Measurements from ENCODE around the gene ATRAID. TPM values are rescaled to one million over a fixed set of nuclear protein-coding genes. Genes with fewer than 3 reads are reported as not detected.

Gene ATRAID
- total RNA-seq, 1 donor from 2014 or later, result 112 TPM

DNA sequence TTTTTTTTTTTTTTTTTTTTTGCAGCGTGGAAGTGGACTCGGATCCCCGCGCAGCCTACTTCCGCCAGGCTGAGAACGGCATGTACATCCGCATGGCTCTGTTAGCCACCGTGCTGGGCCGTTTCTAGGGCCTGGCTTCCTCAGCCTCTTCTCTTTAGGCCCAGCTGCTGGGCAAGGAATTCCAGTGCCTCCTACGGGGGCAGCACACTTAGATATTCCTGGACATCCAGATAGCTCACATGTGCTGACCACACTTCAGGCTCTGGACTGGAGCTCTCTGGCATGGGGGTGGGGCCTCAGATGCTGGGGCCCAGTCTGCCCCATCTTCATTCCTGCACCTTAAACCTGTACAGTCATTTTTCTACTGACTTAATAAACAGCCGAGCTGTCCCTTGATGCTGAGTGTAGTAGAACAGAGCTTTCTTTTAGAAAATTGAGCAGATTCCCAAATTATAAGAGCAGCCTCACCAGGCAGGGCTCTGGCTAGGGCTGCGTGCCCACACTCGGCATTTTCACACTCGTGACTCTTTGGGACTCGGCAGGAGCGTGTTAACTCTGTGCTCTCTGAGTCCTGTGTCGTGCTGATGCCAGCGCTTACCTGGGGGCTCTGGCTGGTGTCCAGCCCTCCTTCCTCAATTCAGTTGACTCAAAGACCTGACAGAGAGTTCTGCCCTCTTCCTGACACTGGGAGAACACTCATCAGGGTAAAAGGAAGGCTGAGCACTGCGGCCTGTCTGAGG, 31.7 kb downstream of the ATRAID start:
- Mint-ChIP-seq H3K9me3 (no peaks in the 10 kb centered on the region), H3K27me3 (ENCODE audit: low read depth) (peaks cover 11% of the 10 kb centered on the region), H3K27ac (no peak overlapping the region), H3K36me3 (peaks cover 19% of the 10 kb centered on the region), H3K4me1 (peaks cover 1% of the 10 kb centered on the region), H3K4me3 (no peak overlapping the region)
- DNase-seq (ENCODE audit: low spot score in 2 of 2, unreplicated experiment in 2 of 2), result no peak
- TF ChIP-seq, protein P1, sequence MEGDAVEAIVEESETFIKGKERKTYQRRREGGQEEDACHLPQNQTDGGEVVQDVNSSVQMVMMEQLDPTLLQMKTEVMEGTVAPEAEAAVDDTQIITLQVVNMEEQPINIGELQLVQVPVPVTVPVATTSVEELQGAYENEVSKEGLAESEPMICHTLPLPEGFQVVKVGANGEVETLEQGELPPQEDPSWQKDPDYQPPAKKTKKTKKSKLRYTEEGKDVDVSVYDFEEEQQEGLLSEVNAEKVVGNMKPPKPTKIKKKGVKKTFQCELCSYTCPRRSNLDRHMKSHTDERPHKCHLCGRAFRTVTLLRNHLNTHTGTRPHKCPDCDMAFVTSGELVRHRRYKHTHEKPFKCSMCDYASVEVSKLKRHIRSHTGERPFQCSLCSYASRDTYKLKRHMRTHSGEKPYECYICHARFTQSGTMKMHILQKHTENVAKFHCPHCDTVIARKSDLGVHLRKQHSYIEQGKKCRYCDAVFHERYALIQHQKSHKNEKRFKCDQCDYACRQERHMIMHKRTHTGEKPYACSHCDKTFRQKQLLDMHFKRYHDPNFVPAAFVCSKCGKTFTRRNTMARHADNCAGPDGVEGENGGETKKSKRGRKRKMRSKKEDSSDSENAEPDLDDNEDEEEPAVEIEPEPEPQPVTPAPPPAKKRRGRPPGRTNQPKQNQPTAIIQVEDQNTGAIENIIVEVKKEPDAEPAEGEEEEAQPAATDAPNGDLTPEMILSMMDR (IDR thresholded peaks at IDR 0.05; ENCODE audit: unreplicated experiment), result no peak

DNA sequence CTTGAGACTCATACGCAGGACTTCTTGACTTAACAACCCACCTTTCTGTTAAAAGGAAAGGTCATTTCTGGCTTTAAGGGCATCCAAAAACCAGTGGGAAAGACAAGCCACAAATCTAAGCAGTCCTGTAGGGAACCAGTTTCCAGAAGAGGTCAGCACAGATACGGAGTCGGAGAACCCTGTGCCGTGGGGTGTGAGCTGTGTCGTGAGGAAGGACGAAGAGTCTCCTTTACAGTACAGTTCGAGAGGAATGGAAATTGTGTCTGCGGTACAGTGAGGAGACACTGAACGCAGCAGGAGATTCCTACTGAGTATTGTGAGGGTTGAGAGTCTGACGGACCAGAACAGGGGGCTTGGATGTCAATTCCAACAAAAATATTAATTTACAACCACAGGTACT, 33.3 kb downstream of the ATRAID start:
- TF ChIP-seq, protein P1 (IDR thresholded peaks at IDR 0.05; ENCODE audit: unreplicated experiment), result no peak

DNA sequence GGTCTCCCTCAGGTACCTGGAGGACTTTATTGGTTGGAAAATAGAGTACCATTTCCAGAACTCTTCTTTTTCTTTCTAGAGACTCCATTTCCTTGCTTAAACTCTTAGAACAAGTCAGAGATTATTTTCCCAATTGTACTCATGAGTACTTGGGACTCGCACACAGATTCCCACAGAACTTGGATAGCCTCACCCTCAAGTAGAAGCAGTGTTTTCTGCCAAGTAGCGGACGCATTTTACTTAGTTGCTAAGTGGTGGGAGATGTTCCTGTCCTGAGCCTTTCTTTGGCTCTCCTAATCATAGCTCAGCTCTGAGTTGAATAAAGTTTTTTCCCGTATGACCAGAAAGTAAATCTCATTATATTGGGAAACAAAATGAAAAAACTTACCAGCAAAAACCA, 33.8 kb downstream of the ATRAID start:
- Mint-ChIP-seq H3K9me3 (no peaks in the 10 kb centered on the region), H3K4me3 (no peak overlapping the region), H3K4me1 (peaks cover 7% of the 10 kb centered on the region), H3K27ac (no peak overlapping the region), H3K36me3 (peaks cover 9% of the 10 kb centered on the region), H3K27me3 (ENCODE audit: low read depth) (peaks cover 13% of the 10 kb centered on the region)
- TF ChIP-seq, protein P1 (IDR thresholded peaks at IDR 0.05; ENCODE audit: unreplicated experiment), result no peak
- DNase-seq (ENCODE audit: low spot score in 2 of 2, unreplicated experiment in 2 of 2), result no peak

More for the DNA sequence above, 33.3 kb downstream of the ATRAID start:
- Mint-ChIP-seq H3K36me3 (peaks cover 13% of the 10 kb centered on the region), H3K27ac (no peak overlapping the region), H3K4me3 (no peak overlapping the region), H3K27me3 (ENCODE audit: low read depth) (peaks cover 11% of the 10 kb centered on the region), H3K9me3 (no peaks in the 10 kb centered on the region), H3K4me1 (peaks cover 5% of the 10 kb centered on the region)
- no peak for DNase-seq (ENCODE audit: low spot score in 2 of 2, unreplicated experiment in 2 of 2)

DNA sequence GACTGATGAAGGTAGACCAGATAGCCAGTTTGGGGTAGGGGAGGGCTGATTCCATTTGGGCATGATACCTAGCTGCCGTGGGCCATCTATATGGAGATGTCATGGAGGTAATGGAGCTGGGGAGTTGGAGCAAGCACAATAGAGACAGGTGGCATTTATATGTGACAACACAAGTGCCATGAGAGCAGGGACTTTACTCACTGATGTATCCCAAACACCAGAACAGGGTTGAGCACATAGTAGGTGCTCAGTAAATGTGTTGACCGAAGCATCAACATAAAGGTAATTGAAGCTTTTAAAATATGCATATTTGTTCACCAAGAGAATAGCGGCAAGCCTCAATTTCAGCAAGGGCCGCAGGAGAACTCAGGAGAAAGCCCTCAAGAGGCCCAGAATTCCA, 36.1 kb downstream of the ATRAID start:
- Mint-ChIP-seq H3K36me3 (peaks cover 3% of the 10 kb centered on the region), H3K27ac (no peak overlapping the region), H3K4me1 (peaks cover 7% of the 10 kb centered on the region), H3K4me3 (no peak overlapping the region), H3K27me3 (ENCODE audit: low read depth) (peaks cover 19% of the 10 kb centered on the region), H3K9me3 (no peaks in the 10 kb centered on the region)
- TF ChIP-seq, protein P1 (IDR thresholded peaks at IDR 0.05; ENCODE audit: unreplicated experiment), result no peak
- DNase-seq (ENCODE audit: low spot score in 2 of 2, unreplicated experiment in 2 of 2), result no peak

DNA sequence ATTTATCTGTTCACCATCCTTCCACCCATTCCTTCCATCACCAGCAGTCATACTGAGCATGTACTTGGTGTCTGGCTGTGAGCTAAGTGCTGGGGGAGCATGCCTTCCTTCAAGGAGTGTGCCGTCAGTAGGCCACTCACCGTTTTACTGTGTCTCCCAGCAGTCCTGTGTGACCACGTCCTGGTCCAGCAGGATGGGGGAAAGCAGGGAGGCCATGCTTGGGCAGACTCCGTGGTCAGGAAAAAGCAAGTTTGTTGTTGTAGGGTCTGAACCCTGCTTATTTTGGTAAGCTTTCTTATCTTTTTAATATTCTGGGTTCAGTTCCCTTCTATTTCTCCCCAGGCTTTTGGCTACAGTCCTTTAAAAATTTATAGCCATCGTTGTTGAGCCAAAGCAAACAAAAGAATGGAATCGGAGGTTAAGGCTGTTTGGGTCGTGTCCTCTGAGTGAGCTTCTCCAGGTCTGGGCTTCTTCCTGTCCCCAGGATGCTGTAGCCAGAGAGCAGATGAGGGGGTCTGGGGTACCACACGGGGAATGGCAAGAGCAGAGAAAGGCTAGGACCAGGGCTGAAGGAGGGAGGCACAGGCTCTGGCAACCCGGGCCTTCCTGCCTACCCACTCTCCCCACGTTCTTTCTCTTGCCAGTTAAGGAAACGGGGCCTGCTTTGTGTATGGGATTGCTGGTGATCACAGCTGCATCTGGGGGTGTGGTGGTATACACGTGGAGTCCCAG, 37.5 kb downstream of the ATRAID start:
- Mint-ChIP-seq H3K36me3 (peaks cover 1% of the 10 kb centered on the region), H3K4me3 (no peak overlapping the region), H3K27me3 (ENCODE audit: low read depth) (peaks cover 22% of the 10 kb centered on the region), H3K4me1 (peaks cover 7% of the 10 kb centered on the region), H3K27ac (peak overlapping the region; percentile 28), H3K9me3 (no peaks in the 10 kb centered on the region)
- TF ChIP-seq, protein P1 (IDR thresholded peaks at IDR 0.05; ENCODE audit: unreplicated experiment), result no peak
- no peak for DNase-seq (ENCODE audit: low spot score in 2 of 2, unreplicated experiment in 2 of 2)
